Glutamatergic neuron (in vitro differentiated cells): ENCODE results near the gene HCAR3. TPM values are rescaled to one million over a fixed set of nuclear protein-coding genes. Genes with fewer than 3 reads are reported as not detected.
"Not testable (repeated sequence)": the region's sequence is repeated elsewhere in the genome, so short reads cannot be mapped to it uniquely, and the experiment has no call there.

ENCODE experiments used
- DNase-seq: peaks from one replicate; pipeline ENCODE4 v3.0.0; 2022
- H3K27ac Mint-ChIP-seq: one replicate; pipeline ENCODE4 v1.8.0; 2020; ENCODE audit warnings: mild to moderate bottlenecking, mixed read lengths, inconsistent platforms; ENCODE audit not compliant: unreplicated experiment
- H3K27me3 Mint-ChIP-seq: one replicate; pipeline ENCODE4 v1.8.0; 2020; ENCODE audit warnings: mild to moderate bottlenecking, moderate library complexity, mixed read lengths, inconsistent platforms; ENCODE audit not compliant: unreplicated experiment
- H3K36me3 Mint-ChIP-seq: one replicate; pipeline ENCODE4 v1.8.0; 2020; ENCODE audit warnings: mild to moderate bottlenecking, mixed read lengths, inconsistent platforms; ENCODE audit not compliant: unreplicated experiment
- H3K4me1 Mint-ChIP-seq: one replicate; pipeline ENCODE4 v1.8.0; 2020; ENCODE audit warnings: mild to moderate bottlenecking, low read depth, mixed read lengths, inconsistent platforms; ENCODE audit not compliant: unreplicated experiment
- H3K4me3 Mint-ChIP-seq: one replicate; pipeline ENCODE4 v1.8.0; 2020; ENCODE audit warnings: mild to moderate bottlenecking, mixed read lengths, inconsistent platforms; ENCODE audit not compliant: unreplicated experiment
- H3K9me3 Mint-ChIP-seq: one replicate; pipeline ENCODE4 v1.8.0; 2020; ENCODE audit warnings: mild to moderate bottlenecking, moderate library complexity, mixed read lengths, inconsistent platforms; ENCODE audit not compliant: unreplicated experiment
- long read RNA-seq: library from polyadenylated mRNA; unstranded; transcript quantifications from one replicate; pipeline ENCODE4 v2.0.0, GENCODE V29; 2020; ENCODE audit not compliant: unreplicated experiment
- total RNA-seq: library from RNA; stranded (reverse); fragmentation: NEBNext Ultra II Directional; extraction: Animal tissue kit (Norgen Biotek cat#: 25700); gene quantifications from one replicate; pipeline ENCODE4 v1.2.1, GENCODE V29; 2021; ENCODE audit not compliant: unreplicated experiment
- TF ChIP-seq, protein P1 (sequence below): fragments of 200-600 bp; sonication (generic); IDR thresholded peaks from one replicate; pipeline ENCODE4 v1.5.0; 2021; ENCODE audit not compliant: partially characterized antibody, unreplicated experiment

HCAR3 gene
- total RNA-seq: not detected
- long read RNA-seq: 0 reads

DNA sequence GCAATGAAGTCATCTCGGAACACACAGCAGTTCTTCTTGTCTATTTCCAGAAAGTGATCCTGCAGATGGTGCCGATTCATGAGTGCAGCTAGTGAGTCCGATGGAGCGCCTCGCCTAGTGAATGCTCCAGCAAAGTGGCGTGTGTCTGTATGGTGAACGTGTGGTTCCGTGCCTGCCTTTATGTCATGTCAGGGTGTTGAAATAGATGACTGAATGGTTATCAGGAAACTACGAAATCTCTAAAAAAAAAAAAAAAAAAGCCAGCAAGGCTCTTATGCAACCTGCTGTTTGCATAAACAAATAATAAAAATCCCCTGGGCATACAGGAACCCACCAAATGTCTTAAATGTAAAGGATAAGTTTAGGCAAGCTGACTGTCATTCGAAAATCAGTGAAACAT, at the start of gene HCAR3:
Gene HCAR3, minus strand, starts transcription at position 154 of the 400 bp plus-strand sequence. Its CDS starts 74 bp downstream, at position 80.
- H3K27ac Mint-ChIP-seq, H3K9me3 Mint-ChIP-seq, H3K36me3 Mint-ChIP-seq, H3K27me3 Mint-ChIP-seq, DNase-seq, H3K4me3 Mint-ChIP-seq, H3K4me1 Mint-ChIP-seq: not testable (repeated sequence)

DNA sequence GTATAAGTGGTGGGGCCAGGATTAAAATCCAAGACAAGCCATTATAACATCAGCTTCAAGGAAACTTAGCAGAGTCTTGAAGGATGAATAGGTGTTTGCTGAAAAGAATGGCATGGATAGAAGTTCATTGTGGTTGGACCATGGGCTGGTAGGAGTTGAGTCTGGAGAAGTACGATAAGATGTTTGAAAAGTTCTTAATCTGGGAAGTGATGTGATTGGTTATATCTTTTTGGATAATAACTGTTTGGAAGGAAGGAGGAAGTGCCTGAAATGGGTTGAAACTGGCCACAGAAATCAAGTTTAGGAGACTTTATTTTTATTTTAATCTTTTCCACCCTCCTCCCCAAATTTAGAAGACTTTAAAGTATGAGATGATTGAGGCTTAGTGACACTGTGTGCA, 41.0 kb upstream of the HCAR3 start:
- TF ChIP-seq, protein P1, sequence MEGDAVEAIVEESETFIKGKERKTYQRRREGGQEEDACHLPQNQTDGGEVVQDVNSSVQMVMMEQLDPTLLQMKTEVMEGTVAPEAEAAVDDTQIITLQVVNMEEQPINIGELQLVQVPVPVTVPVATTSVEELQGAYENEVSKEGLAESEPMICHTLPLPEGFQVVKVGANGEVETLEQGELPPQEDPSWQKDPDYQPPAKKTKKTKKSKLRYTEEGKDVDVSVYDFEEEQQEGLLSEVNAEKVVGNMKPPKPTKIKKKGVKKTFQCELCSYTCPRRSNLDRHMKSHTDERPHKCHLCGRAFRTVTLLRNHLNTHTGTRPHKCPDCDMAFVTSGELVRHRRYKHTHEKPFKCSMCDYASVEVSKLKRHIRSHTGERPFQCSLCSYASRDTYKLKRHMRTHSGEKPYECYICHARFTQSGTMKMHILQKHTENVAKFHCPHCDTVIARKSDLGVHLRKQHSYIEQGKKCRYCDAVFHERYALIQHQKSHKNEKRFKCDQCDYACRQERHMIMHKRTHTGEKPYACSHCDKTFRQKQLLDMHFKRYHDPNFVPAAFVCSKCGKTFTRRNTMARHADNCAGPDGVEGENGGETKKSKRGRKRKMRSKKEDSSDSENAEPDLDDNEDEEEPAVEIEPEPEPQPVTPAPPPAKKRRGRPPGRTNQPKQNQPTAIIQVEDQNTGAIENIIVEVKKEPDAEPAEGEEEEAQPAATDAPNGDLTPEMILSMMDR: no peak
- H3K9me3 Mint-ChIP-seq: peaks cover 4% of the 10 kb centered on the region
- DNase-seq: no peak
- H3K36me3 Mint-ChIP-seq: no peaks in the 10 kb centered on the region
- H3K27ac Mint-ChIP-seq: no peak overlapping the region
- H3K27me3 Mint-ChIP-seq: peaks cover 3% of the 10 kb centered on the region
- H3K4me3 Mint-ChIP-seq: no peak overlapping the region
- peaks cover 7% of the 10 kb centered on the region for H3K4me1 Mint-ChIP-seq

DNA sequence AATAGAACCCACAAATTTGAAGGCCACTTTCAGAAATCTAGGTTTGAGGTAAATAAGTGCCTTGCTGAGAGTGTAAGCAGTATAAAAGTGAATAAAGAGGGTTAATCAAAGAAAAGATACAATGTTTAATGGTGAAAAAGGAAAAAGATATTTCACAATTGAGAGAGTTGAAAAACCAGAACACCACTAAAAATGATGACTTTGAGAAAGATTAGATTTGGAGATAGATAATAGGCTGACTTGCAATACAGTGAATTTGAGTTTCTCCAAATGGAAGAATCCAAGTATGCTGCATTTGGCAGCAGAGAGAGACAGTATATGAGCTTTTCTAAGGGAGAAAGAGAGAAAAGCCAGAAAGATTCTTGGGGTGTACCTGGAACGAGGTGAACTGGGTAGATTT, 38.2 kb upstream of the HCAR3 start:
- Mint-ChIP-seq H3K9me3 (peaks cover 4% of the 10 kb centered on the region), H3K4me3 (no peak overlapping the region), H3K27me3 (peaks cover 6% of the 10 kb centered on the region), H3K4me1 (peaks cover 11% of the 10 kb centered on the region), H3K36me3 (no peaks in the 10 kb centered on the region), H3K27ac (no peak overlapping the region)
- TF ChIP-seq, protein P1: no peak
- DNase-seq: no peak

DNA sequence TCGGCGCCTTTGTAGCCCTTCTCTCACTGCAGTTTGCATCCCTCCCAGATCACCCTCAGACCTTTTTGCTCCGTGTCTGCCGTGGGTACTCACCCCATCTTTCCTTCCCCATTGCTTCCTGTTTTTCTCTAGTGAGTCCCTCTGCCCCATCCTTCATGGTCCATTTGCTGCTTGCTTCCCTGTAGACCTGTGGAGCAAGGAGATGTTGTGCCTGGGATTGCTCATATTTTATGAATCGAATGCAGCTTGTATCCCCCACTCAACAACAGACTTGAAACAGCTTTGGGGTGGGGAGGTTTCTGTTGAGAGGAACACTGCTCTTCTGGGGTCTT, 36.7 kb upstream of the HCAR3 start:
- DNase-seq: no peak
- Mint-ChIP-seq H3K9me3 (peaks cover 4% of the 10 kb centered on the region), H3K27ac (peak overlapping the region; percentile 89), H3K27me3 (peaks cover 6% of the 10 kb centered on the region), H3K36me3 (no peaks in the 10 kb centered on the region), H3K4me1 (peaks cover 11% of the 10 kb centered on the region), H3K4me3 (peak overlapping the region; percentile 88)
- TF ChIP-seq, protein P1: no peak

DNA sequence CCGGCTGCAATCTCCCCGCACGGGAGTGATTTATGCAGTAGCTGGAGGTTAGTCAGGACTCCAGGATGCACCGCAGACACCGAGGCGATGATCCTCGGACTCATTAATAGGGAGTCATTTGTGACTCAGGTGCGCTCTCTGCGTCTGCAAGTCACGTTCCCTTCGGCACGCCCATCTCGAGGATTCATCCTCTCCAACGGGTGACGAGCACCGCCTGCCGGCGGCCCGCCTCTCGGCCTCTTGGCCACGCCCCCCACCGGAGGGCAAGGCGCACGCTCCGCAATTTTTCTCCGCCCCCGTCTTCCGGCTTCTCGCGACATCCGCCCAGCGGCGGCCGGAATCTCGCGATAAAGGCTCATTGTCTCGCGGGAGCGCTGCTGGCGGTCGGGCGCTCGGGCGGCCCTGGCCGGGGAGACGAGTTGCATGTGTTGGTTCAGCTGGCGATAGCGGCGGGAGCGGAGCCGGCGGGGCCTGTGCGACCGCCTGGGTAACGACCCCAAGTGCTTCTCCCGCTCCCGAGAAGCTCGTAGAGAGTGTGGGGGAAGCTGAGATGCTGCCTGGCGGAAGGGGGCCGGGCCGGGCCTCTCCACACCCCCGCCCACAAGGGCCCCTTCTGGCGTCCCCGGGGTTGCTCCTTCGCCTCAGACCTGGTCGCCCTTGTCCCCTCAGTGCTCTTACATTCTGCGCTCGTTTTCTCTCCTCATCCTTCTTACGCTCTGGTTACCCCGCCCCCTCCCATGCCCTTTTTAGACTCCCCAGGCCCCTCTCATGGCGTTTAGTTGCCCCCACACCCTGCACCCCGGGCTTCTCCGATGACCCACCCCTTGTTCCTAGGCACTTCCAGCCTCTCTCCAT, 36.1 kb upstream of the HCAR3 start, which contains the start of gene DENR:
Gene DENR, plus strand, starts transcription at position 361 of the 855 bp plus-strand sequence. CDS start 878 bp downstream, outside the sequence.
- Mint-ChIP-seq H3K4me3 (peak within 1 kb of the TSS; percentile 88), H3K9me3 (peaks cover 4% of the 10 kb centered on the region), H3K36me3 (no peaks in the 10 kb centered on the region), H3K27me3 (peaks cover 6% of the 10 kb centered on the region), H3K27ac (peak within 1 kb of the TSS; percentile 89), H3K4me1 (peaks cover 11% of the 10 kb centered on the region)
- peak; percentile 99 for DNase-seq
- TF ChIP-seq, protein P1: peak; percentile 56

DNA sequence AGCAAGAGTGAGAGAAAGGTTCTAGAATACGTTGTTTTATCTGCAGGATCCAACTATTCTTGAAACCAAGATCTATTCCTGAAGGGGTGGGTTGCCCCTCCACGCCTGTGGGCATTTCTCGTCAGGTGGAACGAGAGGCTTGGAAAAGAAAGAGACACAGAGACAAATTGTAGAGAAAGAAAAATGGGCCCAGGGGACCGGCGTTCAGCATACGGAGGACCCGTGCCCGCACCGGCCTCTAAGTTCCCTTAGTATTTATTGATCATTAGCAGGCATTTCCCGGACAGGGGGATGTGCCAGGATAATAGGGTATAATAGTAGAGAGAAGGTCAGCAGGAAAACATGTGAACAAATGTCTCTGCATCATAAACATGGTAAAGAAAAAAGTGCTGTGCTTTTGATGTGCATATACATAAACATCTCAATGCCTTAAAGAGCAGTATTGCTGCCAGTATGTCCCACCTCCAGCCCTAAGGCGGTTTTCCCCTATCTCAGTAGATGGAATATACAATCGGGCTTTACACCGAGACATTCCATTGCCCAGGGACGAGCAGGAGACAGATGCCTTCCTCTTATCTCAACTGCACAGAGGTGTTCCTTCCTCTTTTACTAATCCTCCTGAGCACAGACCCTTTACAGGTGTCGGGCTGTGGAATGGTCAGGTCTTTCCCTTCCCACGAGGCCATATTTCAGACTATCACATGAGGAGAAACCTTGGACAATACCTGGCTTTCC, 34.3 kb upstream of the HCAR3 start:
- Mint-ChIP-seq H3K4me1 (peaks cover 11% of the 10 kb centered on the region), H3K4me3 (peak overlapping the region; percentile 69), H3K27ac (peak overlapping the region; percentile 12)
- H3K27me3 Mint-ChIP-seq, DNase-seq, H3K9me3 Mint-ChIP-seq, H3K36me3 Mint-ChIP-seq: not testable (repeated sequence)
